Embryonic facial prominence (tissue), 1 donor: ENCODE results near the gene NTNG1.

Source experiments
- DNase-seq: peaks from one replicate; pipeline ENCODE4 v3.0.0-alpha.2; 2016; ENCODE audit errors: extremely low spot score

The NTNG1 gene

GRCh38 chr1:107510347-107510746, 369.5 kb downstream of the NTNG1 start:
- no peak for DNase-seq

- no peak for DNase-seq
Observed at GRCh38 chr1:107512836-107513235, 372.0 kb downstream of the NTNG1 start.

DNA sequence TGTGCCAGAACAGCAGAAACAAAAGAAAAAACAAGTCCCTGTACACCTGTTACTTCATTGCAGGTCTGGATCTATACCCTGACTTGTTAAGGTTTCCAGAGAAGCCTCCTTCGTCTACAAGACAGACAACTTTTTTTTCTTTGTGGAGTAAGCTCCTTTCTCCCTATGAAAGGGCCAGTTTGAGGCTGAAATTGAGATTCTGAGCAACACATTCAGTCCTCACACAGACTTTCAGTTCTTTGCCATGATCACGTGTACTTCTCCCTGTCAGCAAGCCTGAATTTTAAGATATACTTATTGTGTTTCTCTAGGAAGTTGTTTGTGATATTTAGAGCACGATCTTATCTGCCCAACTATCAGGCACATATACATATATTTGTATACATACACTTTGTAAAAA, 374.0 kb downstream of the NTNG1 start:
- no peak for DNase-seq

- no peak for DNase-seq
Observed at GRCh38 chr1:107515702-107516101, 374.9 kb downstream of the NTNG1 start.

GRCh38 chr1:107523061-107523460, 382.2 kb downstream of the NTNG1 start:
- DNase-seq: no peak

DNA sequence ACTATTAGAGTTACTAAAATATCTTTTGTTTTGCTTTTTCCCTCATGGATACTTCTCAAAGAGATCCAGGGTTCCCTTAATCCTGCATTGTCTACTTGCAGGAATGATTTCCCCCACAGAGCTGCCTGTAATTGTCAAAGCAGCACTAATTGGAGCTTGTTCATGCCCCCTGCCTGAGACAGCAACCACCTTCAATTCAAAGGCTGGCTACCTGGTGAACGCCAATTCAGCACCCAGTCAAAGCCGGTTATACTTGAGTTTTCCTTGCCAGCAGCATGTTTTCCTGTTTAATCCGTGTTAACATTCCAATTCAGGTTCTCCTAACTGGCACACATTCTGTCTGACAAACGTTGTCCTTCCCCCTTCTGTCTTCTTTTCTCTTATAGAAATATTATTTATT, 382.9 kb downstream of the NTNG1 start:
- DNase-seq: no peak

DNA sequence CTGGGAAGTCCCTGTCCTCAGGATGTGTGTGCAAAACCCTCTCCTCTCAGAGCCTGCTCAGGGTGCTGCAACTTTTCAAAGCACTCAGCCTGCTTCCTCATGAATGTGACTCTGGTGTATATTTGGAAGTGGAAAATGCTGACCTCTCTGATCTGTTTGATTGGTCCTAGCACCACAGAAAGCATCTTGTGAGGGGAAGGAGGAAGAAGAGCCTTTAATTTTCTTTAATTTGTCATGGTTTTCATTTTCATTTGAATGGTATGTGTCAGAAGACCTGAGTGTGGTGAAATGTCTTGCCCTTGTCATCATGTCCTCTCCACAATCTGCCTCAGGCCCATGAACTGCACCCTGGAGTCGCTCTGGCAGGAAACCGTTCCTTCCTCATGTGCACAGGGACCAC, 383.5 kb downstream of the NTNG1 start:
- no peak for DNase-seq

- no peak for DNase-seq
Observed at GRCh38 chr1:107525145-107525544, 384.3 kb downstream of the NTNG1 start.

DNA sequence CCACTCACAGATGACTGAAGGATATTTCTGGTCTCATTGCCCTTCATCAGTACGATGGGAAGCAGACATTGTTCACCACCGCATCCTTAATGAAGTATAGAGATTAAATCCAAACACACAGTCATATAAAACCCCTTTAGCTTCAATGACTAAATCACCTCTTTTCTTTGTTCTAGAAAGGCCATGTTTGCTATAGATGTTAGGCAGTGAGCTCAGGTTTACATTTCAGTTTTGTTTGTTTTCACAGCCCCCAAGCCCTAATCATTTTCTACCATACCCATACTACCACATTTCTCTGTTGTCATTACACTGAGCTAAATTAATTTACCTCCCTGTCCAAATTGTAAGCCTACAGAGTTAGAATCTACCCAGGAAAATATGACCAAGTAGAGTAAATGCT, 385.1 kb downstream of the NTNG1 start:
- DNase-seq: no peak

DNA sequence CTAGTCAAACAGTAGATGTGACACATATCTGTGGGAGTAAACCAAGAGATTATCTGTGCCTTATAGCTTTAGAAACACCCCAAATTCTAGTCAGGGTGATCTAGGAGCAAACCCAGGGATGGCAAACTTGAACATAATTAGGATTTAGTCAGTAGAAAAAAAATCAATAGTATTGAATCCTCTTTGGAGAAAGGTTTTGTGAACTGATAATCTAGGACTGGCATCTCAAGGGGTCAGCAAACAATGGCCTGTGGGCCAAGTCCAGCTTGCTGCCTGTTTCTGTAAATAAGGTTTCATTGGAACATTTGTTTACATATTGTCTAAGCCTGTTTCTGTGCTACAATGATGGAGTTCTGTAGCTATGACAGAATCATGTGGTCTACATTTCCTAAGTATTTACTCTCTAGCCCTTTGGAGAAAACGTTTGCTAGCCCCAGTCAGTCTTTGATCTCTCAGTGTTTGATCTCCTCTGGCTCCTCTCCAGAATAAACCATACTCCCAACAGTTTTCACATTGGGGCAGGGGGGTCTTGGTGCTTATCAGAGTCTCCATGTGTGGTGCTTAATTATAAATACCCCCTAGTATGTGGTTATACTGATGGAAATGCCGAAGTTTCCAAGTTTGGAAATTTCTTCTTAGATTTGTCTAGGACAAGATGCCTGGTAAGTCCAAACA, 385.8 kb downstream of the NTNG1 start:
- no peak for DNase-seq

DNA sequence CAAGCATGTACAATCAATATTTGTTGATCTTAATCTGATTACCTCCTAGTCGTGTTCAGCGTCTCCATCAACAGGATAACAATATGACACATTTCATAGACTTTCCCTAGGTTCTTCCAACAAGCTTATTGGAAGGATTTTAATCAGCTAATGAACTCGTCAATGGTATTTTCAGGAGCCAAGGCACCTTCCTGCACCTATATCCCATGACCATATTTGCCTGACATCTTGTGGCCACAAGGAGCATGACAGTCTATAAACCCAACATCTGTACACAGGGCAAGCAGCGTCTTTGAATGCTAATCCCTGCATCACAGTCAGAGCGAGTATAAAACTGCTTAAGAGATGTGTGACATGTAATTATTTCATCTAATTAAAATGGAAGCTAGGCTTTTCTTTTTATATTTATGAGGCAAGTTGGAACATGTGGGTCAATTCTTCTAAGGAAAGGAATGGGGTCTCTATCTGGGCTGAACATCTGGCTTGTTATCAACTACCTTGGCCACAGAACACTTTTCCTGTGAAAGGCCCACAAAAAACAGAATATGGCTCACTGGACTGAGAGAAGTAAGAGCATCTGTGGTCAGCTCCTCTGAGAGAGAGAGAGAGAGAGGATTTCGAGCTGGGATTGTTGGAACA, 388.8 kb downstream of the NTNG1 start:
- DNase-seq: peak; percentile 54

DNA sequence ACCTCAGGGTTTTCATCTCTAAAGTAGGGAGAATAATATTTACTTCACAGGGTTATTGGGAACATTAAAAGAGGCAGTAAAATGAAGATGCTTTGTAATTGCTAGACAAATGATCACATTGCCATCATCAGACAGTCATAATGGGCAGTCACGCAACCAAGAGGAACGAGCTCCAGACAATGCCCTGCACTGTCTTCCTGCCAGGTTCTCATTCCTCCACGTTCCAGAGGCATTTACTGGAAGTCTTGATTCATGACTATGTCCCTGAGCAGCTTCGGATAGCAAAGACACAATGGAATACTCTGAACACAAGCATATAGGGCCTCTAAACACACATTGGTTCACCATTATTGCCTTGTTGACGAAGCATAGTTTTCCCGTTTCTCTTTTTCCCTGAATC, 389.7 kb downstream of the NTNG1 start:
- DNase-seq: no peak

- no peak for DNase-seq
Observed at GRCh38 chr1:107531065-107531908, 390.4 kb downstream of the NTNG1 start.

DNA sequence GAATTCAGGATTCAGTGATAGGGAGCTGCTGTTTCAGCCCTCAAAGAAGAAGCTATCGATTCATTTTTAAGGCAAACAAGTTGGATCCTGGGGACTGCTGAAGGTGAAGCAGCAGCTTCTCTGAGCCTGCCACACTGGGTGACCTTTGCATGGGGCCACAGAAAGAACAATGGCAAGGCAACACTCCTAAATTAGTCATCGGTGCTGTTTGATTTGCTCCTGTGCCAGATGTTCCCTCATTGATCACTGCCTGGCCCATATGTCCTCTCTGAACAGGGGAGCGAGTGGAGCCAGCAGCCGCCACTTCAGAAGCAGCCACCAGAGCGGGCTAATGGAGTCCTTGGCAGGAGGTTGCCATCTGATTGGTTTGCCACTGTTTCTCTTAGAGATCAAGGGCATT, 391.5 kb downstream of the NTNG1 start:
- DNase-seq: no peak
